SW 1271 (cell line): ENCODE results near the gene CTSE.

ENCODE experiments used
- DNase-seq, 2 experiments: peaks; one replicate each; lab custom pipeline; 2025; lab: John Stamatoyannopoulos, UW

CTSE gene

DNA sequence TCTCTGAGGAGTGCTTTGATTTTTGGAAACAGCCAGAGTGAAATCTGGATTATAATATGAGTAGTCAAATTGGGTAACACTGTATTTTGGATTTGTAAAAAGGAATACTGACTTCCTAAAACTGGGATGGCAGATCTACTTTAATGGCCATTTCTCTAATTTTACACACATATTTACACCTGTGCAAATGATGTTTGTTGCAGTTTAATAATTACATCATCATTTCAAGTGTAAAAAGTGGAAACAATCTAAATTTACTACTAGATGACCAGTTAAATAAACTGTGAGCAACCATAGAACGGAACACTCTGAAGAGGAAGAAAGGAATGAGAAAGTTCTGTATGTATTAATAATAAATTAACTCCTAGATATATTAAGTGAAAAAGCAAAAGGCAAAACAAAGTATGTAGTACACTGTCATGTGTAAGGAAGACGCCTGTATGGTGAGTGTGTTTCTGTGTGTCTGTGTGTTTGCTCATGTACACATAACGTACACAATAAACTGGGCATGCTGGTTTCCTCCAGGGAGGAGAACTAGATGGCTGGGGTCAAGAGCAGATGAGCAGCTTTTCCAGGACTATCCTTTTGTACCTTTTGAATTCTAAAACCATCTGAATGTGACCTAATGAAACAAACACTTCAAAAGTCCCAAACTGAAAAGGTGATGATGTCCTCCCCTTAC is 26.4 kb upstream of the CTSE start:
- no peak for DNase-seq

- DNase-seq = no peak
These were observed 25.6 kb upstream of the CTSE start for GRCh38 chr1:206049293-206049692.

- no peak for DNase-seq
These were observed 24.9 kb upstream of the CTSE start for GRCh38 chr1:206048582-206048981.

DNA sequence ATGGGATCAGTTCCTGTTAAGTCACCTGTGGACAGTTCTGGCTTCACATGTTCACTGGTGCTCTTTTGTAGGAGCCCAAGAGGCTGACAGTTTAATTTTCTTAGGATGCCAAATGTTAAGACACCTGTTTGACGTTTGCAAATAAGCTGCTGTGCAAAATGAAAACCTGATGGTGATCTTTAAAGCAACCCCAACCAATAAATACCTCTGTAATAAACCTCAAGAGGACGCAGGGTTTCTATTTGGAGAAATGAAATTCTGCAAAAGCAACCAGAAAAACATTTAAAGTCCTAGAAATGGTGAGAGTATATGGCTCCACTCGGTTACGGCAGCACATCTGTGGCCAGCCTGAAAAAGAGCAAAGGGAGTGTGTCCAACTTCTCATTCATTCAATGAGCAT is 23.6 kb upstream of the CTSE start:
- DNase-seq = no peak

DNA sequence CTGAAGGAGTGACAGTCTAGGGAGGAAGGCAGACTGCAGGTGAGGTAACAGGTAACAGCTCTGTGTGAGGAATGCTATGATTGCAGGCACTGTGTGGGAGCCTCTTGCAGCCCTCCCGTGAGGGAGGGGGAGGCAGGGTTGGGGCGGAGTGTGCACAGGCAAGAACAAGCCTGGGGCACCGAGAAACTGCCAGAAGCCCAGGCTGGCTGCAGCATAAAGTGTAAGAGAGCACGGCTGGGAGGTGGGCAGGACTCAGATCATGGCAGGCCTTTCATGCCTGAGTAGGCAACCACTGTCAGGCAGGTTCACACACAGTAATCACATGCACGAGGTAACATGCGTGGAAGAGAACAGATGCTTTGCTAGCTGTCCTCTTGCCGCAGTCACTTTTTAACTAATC is 17.9 kb upstream of the CTSE start:
- DNase-seq = no peak

GRCh38 chr1:206040328-206040727 is 16.6 kb upstream of the CTSE start:
- DNase-seq = no peak

DNA sequence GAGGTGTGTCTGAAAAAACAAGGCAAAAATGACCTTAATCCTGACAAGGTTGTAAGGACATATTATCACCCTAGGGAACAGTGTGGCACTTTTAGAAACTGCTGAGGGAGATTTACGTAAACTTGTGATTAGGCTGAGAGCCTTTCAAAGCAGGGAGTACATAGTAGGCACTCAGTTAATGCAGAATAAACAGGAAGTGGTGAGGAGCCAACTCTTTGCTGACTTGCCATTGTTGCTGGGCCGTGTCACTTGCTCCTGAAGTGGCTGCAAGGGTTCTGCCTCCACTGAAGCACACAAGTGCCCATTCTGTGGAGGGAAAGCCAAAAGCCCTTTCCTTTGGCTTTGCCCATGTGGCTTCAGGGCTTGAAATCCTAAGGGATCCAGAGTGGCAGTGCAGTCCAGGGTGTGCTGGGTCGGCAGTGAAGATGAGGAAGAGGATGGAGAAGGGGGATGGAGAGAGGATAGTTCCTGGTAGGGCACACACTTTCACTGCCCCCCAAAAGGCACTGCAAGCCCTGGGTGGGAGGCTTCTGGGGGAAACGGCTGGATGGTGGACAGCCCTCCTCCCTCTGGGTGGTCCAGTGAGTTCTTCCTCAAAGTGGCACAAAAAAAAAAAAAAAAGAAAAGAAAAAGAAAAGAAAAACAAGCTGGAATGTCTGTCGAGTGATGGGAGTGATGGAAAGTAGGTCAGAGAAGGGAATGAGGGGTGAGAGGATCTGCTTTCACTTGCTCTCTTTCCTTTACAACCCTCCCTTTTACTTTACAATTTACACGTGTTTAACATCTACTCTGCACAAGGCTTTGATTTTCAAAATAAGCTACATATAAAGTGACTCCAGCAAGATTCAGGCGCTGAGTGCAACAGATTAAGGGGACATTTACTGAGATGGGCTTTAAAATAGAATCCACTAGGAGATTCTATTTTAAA is 15.6 kb upstream of the CTSE start:
- no peak for DNase-seq

DNA sequence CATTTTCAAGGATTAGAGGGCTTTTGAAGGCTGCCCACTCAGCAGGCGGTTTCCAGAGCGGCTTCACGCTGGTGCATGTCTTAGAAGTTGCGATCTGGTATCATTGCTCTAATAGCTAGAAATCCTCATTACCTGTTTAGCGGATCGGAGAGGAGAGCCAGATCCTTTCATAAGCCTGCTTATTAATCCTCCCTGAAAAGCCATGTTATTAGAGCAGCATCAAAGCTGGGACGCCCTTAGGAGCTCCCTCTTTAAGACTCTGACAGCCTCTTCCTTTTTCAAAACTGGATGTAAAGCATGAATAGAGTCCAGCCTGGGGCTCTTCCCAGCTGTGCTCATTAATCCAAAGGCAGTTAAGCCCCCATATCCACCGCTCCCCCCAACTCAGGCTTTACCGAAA is 13.9 kb upstream of the CTSE start:
- no peak for DNase-seq

DNA sequence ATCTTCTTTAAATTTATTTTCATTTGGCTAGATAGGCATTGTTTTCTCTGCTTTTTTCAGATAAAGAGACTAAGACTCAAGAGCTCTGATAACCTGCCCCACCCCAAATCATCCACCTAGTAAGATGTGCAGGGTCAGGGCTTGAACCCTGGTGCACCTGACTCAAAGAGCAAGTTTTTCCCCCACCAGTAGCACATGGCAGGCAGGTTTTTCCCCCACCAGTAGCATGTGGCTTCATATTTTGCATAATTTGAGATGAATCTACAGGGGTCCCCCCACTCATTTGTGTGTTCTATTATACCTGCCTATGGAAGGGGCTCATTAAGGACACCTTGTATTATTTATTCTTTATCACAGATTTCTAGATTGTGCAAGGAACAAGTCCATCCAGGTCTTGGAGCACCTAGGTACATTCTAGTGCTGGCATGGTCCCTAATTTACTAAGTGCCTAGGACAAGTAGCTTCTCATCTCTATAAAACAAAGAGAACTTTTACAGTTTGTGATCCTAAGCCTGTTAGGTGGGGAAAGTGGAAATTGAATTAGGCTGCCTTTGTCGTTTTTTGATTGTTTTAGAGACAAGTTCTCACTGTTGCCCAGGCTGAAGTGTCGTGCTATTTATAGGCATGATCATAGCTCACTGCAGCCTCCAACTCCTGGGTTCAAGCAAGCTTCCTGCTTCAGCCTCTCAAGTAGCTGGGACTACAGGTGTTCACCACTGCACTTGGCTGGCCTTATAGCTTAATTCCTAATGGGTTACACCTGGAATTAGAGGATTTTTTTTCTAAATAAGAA is 13.2 kb upstream of the CTSE start:
- no peak for DNase-seq

DNA sequence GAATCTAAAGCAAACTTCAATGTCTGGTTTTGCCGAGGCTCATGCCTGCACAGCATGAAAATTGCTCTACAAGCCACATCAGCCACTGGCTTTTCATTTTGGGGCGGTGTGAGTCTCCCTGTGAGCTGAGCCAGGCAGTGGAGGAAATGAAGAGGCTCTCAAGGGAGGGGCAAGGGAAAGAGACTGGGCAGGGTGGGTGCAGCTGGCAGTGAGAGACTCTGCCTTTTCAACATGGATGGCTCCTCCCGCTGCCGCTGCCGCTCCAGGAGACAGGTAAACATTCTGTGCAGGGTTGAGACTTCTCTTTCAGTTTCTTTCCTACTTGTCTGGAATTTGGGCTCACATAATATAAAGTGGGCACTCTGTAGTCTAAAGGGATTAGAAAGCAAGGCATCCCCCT is 11.3 kb upstream of the CTSE start:
- no peak for DNase-seq

DNA sequence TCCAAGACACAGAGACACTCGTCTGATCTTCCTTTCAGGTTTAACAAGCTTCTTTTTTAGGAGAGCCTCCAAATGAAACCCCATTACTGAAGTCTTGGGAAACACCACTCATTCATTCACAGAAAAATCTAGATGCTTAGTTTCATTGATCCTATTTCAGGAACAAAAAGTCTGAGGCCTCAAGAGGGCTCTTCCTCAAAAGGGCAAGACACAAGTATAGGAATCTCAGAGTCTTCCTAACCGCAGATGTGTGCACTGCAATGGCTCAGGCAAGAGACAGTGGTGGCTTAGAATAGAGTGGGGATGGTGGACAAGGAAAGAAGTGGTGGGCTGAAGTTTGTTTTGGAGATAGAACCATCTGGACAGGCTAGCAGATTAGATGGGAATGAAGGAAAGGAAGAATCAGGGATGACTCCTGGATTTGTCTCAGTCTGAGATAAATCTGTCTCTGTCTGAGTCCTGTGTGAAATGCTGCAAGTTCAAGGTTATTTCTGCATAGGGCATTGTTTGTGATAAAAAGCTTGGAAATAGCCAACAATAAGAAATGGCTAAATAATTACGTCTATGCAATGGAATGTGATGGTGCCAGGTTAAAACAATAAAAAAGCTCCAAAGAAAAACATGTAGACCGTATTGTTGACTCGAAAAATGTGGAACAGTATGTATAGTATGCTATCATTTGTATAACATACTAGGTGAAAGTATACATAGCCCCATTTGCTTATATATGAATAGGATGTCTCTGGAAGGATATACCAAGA is 8.9 kb upstream of the CTSE start:
- DNase-seq = no peak

- DNase-seq = peak in 1 of 2 experiments; percentile 31
These were observed 7.0 kb upstream of the CTSE start for GRCh38 chr1:206030714-206031113.

DNA sequence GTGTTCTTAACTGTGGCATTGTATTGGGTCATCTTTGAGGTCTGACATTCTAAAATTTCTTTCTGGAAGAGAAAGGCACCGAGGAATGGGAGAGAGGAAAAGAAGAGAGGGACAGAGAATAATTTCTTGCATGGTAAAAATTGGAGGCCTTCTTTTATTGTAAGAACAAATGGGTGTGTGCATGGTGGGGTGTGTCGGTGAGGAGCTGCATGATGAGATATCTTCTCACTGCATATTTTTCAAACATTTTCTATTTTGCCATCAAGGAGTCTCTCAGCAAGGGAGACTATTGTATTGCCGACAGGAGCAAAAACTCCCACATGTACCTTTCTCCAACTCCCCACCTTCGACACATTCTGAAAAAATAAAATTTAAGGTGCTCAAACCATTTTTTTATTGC is 6.5 kb upstream of the CTSE start:
- DNase-seq = no peak

GRCh38 chr1:206029484-206029883 is 5.8 kb upstream of the CTSE start:
- DNase-seq = no peak

- DNase-seq = no peak
These were observed 1.7 kb upstream of the CTSE start for GRCh38 chr1:206025283-206025820.

GRCh38 chr1:206022766-206023165 is 929 bp downstream of the CTSE start:
- no peak for DNase-seq

GRCh38 chr1:206021626-206022365 is 1.9 kb downstream of the CTSE start:
- DNase-seq = peak in 1 of 2 experiments; percentile 38

DNA sequence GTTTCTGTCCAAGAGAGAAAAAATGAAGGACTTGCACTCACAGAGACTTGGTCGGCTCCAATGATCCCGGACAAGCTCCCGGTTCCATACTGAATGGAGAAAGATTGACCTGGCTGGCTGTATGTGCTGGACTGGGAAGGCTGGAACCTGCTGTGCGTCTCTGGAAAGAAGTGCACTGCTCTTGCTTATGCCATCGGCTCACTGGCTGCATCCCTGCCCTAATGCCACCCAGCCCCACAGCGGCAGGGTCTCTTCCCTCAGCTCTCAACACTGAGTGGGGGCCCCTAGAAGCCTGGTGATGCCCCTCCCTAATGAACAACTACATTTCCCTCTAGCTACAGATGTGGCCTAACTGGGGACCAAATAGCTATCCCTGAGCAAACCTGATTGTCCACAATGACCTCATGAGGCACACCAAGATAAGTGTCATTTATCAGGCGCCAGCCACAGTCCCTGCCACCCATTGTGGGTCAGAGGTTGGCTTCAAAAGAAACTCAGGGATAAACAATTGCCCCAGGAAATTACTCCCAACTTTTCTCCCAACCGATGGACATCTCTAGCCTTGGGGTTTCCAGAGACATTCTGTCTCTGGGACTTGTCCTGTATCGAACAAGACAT is 2.6 kb downstream of the CTSE start:
- no peak for DNase-seq

- DNase-seq = no peak
These were observed 3.2 kb downstream of the CTSE start for GRCh38 chr1:206020393-206021007.

DNA sequence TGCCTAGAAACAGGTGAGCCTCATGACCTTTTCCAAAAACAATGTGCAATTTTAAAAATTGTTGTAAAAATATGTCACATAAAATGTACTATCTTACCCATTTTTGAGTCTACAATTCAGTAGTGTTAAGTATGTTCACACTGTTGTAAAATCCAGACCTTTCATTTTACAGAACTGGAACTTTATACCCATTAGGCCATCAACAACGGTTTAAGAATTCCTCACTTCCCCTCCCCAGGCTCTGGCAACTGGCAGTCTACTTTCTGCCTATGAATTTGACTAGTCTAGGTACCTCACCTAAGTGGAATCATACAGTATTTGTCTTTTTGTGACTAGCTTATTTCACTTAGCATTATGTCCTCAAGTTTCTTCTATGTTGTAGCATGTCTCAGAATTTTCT is 8.6 kb downstream of the CTSE start:
- DNase-seq = no peak
